HepG2 (cell line): ENCODE measurements around the gene RAB22A. TPM values are rescaled to one million over a fixed set of nuclear protein-coding genes. Genes with fewer than 3 reads are reported as not detected.

Experiments
- ATAC-seq: fragments of 200-7000 bp; cut with Tn5 transposase; 3 replicates; pipeline ENCODE4 v1.9.1; 2020; ENCODE audit warnings: mild to moderate bottlenecking, moderate library complexity
- BruUV-seq: library from RNA; stranded (reverse); fragments of 400-500 nt; replicated peaks from 2 replicates; lab custom pipeline; 2021; lab: Mats Ljungman, UMichigan
- CTCF ChIA-PET: fragments of 300-600 bp; formaldehyde crosslinking; extraction: SDS; loops from one replicate; lab custom pipeline; 2021; ENCODE audit warnings: low total read pairs, inconsistent platforms, low intra/inter-chr PET ratio; lab: Yijun Ruan, JAX
- POLR2A ChIA-PET: fragments of 350-600 bp; sonication (Branson Sonifier 250); formaldehyde crosslinking; loops from one replicate; lab custom pipeline; 2020; ENCODE audit warnings: antibody characterized with exemption, inconsistent platforms; lab: Yijun Ruan, JAX
- DNase-seq: peaks from one replicate; pipeline ENCODE4 v3.0.0-alpha.2; 2015; ENCODE audit warnings: low spot score
- FAIRE-seq: peaks from 3 replicates; lab custom pipeline; 2011; peaks lifted over from hg19 to GRCh38; lab: Jason Lieb, UNC
- H2AFZ ChIP-seq: one replicate; pipeline ENCODE4 v1.6.1; 2011; ENCODE audit warnings: low read length, inconsistent platforms
- H3K27ac ChIP-seq: fragments of 300-600 bp; 3 replicates; pipeline ENCODE4 v1.8.0; 2011; ENCODE audit warnings: mixed run types, mild to moderate bottlenecking, mixed read lengths, low read length, inconsistent platforms; ENCODE audit not compliant: insufficient read depth; ENCODE audit errors: extremely low read length
- H3K27me3 ChIP-seq, 2 experiments: fragments of 200-600 bp in 1 of 2; 2 replicates in 1 of 2; 3 replicates in 1 of 2; pipeline versions ENCODE4 v1.6.0 to v1.8.0; 2011; ENCODE audit warnings: low read length in 2 of 2, mild to moderate bottlenecking in 2 of 2, moderate library complexity in 2 of 2, inconsistent platforms in 1 of 2; ENCODE audit not compliant: insufficient read depth in 2 of 2, control insufficient read depth in 1 of 2
- H3K36me3 ChIP-seq, 2 experiments: fragments of 200-600 bp in 1 of 2; replicated peaks in 1 of 2; 2 replicates in 1 of 2; 3 replicates in 1 of 2; pipeline versions ENCODE4 v1.5.1 to v1.8.0; 2011; ENCODE audit warnings: low read length in 2 of 2, inconsistent platforms in 1 of 2; ENCODE audit not compliant: insufficient read depth in 2 of 2, control insufficient read depth in 1 of 2
- H3K4me1 ChIP-seq: 2 replicates; pipeline ENCODE4 v1.5.1; 2012; ENCODE audit warnings: low read length, inconsistent platforms; ENCODE audit not compliant: insufficient read depth
- H3K4me2 ChIP-seq: 2 replicates; pipeline ENCODE4 v1.6.0; 2011; ENCODE audit warnings: low read depth, low read length, inconsistent platforms
- H3K4me3 ChIP-seq, 3 experiments: fragments of 200-600 bp in 1 of 3; sonication (generic), shearing (Covaris generic) in 1 of 3; replicated peaks in 1 of 3; 2 replicates each; pipeline ENCODE4 v1.5.1; 2011 to 2016; ENCODE audit warnings: low read length in 3 of 3, inconsistent platforms in 2 of 3, low read depth in 2 of 3, mild to moderate bottlenecking in 2 of 3, control low read depth in 1 of 3, mixed read lengths in 1 of 3; ENCODE audit not compliant: insufficient read depth in 1 of 3
- H3K79me2 ChIP-seq: one replicate; pipeline ENCODE4 v1.6.1; 2011; ENCODE audit warnings: low read length, inconsistent platforms; ENCODE audit not compliant: insufficient read depth
- H3K9ac ChIP-seq: 2 replicates; pipeline ENCODE4 v1.6.0; 2011; ENCODE audit warnings: mild to moderate bottlenecking, low read depth, low read length, inconsistent platforms; ENCODE audit not compliant: insufficient read depth
- H3K9me3 ChIP-seq: 2 replicates; pipeline ENCODE4 v1.5.1; 2012; ENCODE audit warnings: mild to moderate bottlenecking, low read length
- H4K20me1 ChIP-seq: 2 replicates; pipeline ENCODE4 v1.6.0; 2011; ENCODE audit warnings: inconsistent platforms, mild to moderate bottlenecking, low read length, moderate library complexity; ENCODE audit not compliant: insufficient read depth
- DPF2 ChIP-seq: sonication (generic); formaldehyde crosslinking; IDR thresholded peaks from 2 replicates; pipeline ENCODE4 v1.4.0; 2020; ENCODE audit warnings: mild to moderate bottlenecking, low read depth, missing genetic modification reagents, borderline replicate concordance
- WIZ ChIP-seq: sonication (generic); formaldehyde crosslinking; IDR thresholded peaks from 2 replicates; pipeline ENCODE4 v1.5.1; 2020; ENCODE audit warnings: mild to moderate bottlenecking, missing genetic modification reagents
- ZNF260 ChIP-seq: sonication (generic); formaldehyde crosslinking; IDR thresholded peaks from 2 replicates; pipeline ENCODE4 v1.4.0; 2020; ENCODE audit warnings: missing genetic modification reagents, low read depth, mild to moderate bottlenecking, borderline replicate concordance
- WGBS: methylation state at CpG from one replicate; pipeline ENCODE4 v1.1.6; 2017; ENCODE audit warnings: low lambda C conversion rate; 5-methylcytosine and 5-hydroxymethylcytosine counted together
- in situ Hi-C: cut with HindIII; loops from 2 replicates; pipeline ENCODE4 v1.10.0; 2017; ENCODE audit warnings: low pct_unique_long_range_greater_than_20kb; ENCODE audit not compliant: extremely low pct_ligation_motif_present
- intact Hi-C: fragments of 100-400 bp; cut with micrococcal nuclease; formaldehyde crosslinking; loops from one replicate; pipeline ENCODE4 v1.10.0; 2022; ENCODE audit not compliant: unreplicated experiment
- polyA plus RNA-seq, 8 experiments: library from polyadenylated mRNA; depleted of rRNA in 3 of 8; stranded (reverse) in 7 of 8; unstranded in 1 of 8; fragments of >200 nt; fragmentation: Illumina TruSeq in 4 of 8; extraction: Trizol in 4 of 8; gene quantifications; 2 replicates each; pipeline versions ENCODE4 v1.2.1 to v1.2.3, GENCODE V29; 2011 to 2016; ENCODE audit warnings: low read depth in 4 of 8, missing spikeins in 1 of 8, mixed read lengths in 1 of 8; ENCODE audit not compliant: insufficient read depth in 1 of 8
- total RNA-seq, 5 experiments: library from RNA; depleted of rRNA; stranded (reverse); fragments of >200 nt; fragmentation: Illumina TruSeq; extraction: Trizol; gene quantifications; 2 replicates each; pipeline ENCODE4 v1.2.3, GENCODE V29; 2016; ENCODE audit warnings: low read depth in 1 of 5
- TF ChIP-seq, protein P1 (sequence below): IDR thresholded peaks from 2 replicates; pipeline ENCODE4 v1.6.1; 2012; ENCODE audit warnings: low read length, improper control_type of control experiment
- TF ChIP-seq, protein P2 (sequence below): sonication (generic); formaldehyde crosslinking; IDR thresholded peaks from 2 replicates; pipeline ENCODE4 v1.5.0; 2020; ENCODE audit warnings: missing genetic modification reagents, mild to moderate bottlenecking, borderline replicate concordance

Gene RAB22A
- total and polyA plus RNA-seq, 2 of the 13 experiments (the other 11 are each of a cell fraction or from before 2014, with no cell fraction given), result 10.7 to 11.2 TPM

DNA sequence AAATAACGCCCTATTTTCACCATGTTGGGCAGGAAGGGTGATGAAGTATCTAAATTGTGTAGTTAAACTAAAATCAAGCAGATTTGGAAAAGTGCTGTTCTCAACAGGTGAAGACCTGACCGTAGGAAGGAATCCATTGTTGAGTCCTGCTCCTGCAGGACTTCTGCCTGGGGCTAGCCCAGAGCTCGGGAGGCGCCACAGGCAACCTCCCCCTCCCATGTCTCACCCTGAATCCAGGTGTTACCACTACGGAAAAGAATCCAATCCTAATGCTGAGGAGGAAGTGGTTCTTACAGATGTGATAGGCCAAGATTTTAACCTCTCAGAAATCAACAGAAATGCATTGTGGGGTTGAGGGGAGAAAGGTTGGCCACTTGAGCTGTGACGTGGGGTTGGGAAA is 30.2 kb downstream of the RAB22A start:
- no peak overlapping the region for H2AFZ ChIP-seq
- no peak for FAIRE-seq
- in situ Hi-C loops (no loop called here), intact Hi-C loops (no loop called here)
- 94% methylated on average over 6 of the region's 6 CpGs for WGBS
- ChIA-PET POLR2A (no interaction called here), CTCF (no interaction called here)
- no peaks in the 10 kb centered on the region for H3K9me3 ChIP-seq
- ATAC-seq, result no peak
- no peaks in the 10 kb centered on the region for H3K27me3 ChIP-seq
- TF ChIP-seq, protein P1, sequence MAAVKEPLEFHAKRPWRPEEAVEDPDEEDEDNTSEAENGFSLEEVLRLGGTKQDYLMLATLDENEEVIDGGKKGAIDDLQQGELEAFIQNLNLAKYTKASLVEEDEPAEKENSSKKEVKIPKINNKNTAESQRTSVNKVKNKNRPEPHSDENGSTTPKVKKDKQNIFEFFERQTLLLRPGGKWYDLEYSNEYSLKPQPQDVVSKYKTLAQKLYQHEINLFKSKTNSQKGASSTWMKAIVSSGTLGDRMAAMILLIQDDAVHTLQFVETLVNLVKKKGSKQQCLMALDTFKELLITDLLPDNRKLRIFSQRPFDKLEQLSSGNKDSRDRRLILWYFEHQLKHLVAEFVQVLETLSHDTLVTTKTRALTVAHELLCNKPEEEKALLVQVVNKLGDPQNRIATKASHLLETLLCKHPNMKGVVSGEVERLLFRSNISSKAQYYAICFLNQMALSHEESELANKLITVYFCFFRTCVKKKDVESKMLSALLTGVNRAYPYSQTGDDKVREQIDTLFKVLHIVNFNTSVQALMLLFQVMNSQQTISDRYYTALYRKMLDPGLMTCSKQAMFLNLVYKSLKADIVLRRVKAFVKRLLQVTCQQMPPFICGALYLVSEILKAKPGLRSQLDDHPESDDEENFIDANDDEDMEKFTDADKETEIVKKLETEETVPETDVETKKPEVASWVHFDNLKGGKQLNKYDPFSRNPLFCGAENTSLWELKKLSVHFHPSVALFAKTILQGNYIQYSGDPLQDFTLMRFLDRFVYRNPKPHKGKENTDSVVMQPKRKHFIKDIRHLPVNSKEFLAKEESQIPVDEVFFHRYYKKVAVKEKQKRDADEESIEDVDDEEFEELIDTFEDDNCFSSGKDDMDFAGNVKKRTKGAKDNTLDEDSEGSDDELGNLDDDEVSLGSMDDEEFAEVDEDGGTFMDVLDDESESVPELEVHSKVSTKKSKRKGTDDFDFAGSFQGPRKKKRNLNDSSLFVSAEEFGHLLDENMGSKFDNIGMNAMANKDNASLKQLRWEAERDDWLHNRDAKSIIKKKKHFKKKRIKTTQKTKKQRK, result no peak
- no peak for TF ChIP-seq ZNF260 (CRISPR knock-in tag)
- TF ChIP-seq WIZ (CRISPR knock-in tag), result no peak
- H4K20me1 ChIP-seq, result no peaks in the 10 kb centered on the region
- H3K4me1 ChIP-seq, result no peaks in the 10 kb centered on the region; the same call in 1 of the 2 replicates
- H3K36me3 ChIP-seq, result peaks cover 3 to 18% of the 10 kb centered on the region in 2 experiments; a peak in 3 of 5 replicates
- BruUV-seq, result no TSS peak
- peaks cover 5% of the 10 kb centered on the region for H3K79me2 ChIP-seq
- no peak overlapping the region for H3K9ac ChIP-seq
- DNase-seq, result no peak
- H3K27ac ChIP-seq, result no peak overlapping the region
- H3K4me2 ChIP-seq, result no peak overlapping the region
- no peak overlapping the region for H3K4me3 ChIP-seq

DNA sequence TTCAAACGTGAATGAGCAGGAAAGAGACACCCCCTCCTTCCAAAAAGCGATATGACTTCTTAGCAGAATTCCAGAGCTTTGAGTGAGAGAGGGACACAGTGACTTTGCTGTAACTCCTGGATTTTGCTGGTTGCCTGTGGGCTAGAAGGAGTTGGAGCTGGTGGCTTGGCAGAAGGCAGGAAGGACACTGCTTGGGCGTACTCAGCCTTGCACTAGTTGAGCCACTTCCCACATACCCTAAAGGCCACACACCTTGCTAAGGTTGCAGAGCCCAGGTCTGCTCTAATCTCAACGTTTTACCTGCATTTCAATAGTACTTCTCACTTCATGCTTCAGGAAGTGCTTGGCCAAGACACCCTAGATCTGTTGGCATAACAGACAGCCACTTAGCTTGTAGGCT is 30.6 kb downstream of the RAB22A start:
- no peaks in the 10 kb centered on the region for H4K20me1 ChIP-seq
- ATAC-seq (no peak), DNase-seq (no peak), FAIRE-seq (no peak)
- intact Hi-C loops, result no loop called here
- in situ Hi-C loops, result no loop called here
- ChIA-PET CTCF (no interaction called here), POLR2A (no interaction called here)
- peaks cover 5% of the 10 kb centered on the region for H3K79me2 ChIP-seq
- H3K4me1 ChIP-seq, result no peaks in the 10 kb centered on the region; the same call in 1 of the 2 replicates
- H3K27ac ChIP-seq, result no peak overlapping the region
- no peaks in the 10 kb centered on the region for H3K9me3 ChIP-seq
- H2AFZ ChIP-seq, result no peak overlapping the region
- TF ChIP-seq DPF2 (CRISPR knock-in tag), result no peak
- TF ChIP-seq, protein P2, sequence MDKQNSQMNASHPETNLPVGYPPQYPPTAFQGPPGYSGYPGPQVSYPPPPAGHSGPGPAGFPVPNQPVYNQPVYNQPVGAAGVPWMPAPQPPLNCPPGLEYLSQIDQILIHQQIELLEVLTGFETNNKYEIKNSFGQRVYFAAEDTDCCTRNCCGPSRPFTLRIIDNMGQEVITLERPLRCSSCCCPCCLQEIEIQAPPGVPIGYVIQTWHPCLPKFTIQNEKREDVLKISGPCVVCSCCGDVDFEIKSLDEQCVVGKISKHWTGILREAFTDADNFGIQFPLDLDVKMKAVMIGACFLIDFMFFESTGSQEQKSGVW, result no peak
- no peak overlapping the region for H3K4me3 ChIP-seq
- H3K36me3 ChIP-seq, result peaks cover 5 to 22% of the 10 kb centered on the region in 2 experiments; a peak in 4 of 5 replicates
- no peak overlapping the region for H3K9ac ChIP-seq
- H3K27me3 ChIP-seq, result no peaks in the 10 kb centered on the region
- 97% methylated on average over 4 of the region's 4 CpGs for WGBS
- BruUV-seq, result no TSS peak
- no peak overlapping the region for H3K4me2 ChIP-seq
